ENCODE data around the gene COX14.

Gene COX14

GRCh38 chr12:50085615-50086072 lies 26.4 kb upstream of the COX14 start:
- peak overlapping the region; percentile 72; the same call in 1 of the 2 replicates for H3K27ac ChIP-seq (ENCODE audit: low read depth, low read length)
- no peaks in the 10 kb centered on the region for H3K9me3 ChIP-seq (ENCODE audit: control insufficient read depth, insufficient read depth, low read depth, low read length)
- H3K36me3 ChIP-seq (ENCODE audit: control insufficient read depth, insufficient read depth, low read length), result peaks cover 43% of the 10 kb centered on the region
- peak overlapping the region; percentile 41 for H3K9ac ChIP-seq (ENCODE audit: low read length)
- peak overlapping the region; percentile 70 for H3K4me3 ChIP-seq (ENCODE audit: low read depth, low read length)
- H3K4me1 ChIP-seq (ENCODE audit: control insufficient read depth, insufficient read depth, low read length), result peaks cover 7% of the 10 kb centered on the region; the same call in 1 of the 2 replicates
- H3K27me3 ChIP-seq (ENCODE audit: control insufficient read depth, insufficient read depth, low read length), result peaks cover 20% of the 10 kb centered on the region

GRCh38 chr12:50086148-50086547 lies 25.9 kb upstream of the COX14 start:
- no peaks in the 10 kb centered on the region for H3K9me3 ChIP-seq (ENCODE audit: control insufficient read depth, insufficient read depth, low read depth, low read length)
- peaks cover 47% of the 10 kb centered on the region for H3K36me3 ChIP-seq (ENCODE audit: control insufficient read depth, insufficient read depth, low read length)
- H3K4me3 ChIP-seq (ENCODE audit: low read depth, low read length), result peak overlapping the region; percentile 70
- H3K9ac ChIP-seq (ENCODE audit: low read length), result peak overlapping the region; percentile 41
- peaks cover 15% of the 10 kb centered on the region; the same call in 1 of the 2 replicates for H3K27me3 ChIP-seq (ENCODE audit: control insufficient read depth, insufficient read depth, low read length)
- peaks cover 4% of the 10 kb centered on the region; the same call in 1 of the 2 replicates for H3K4me1 ChIP-seq (ENCODE audit: control insufficient read depth, insufficient read depth, low read length)
- no peak overlapping the region for H3K27ac ChIP-seq (ENCODE audit: low read depth, low read length)

GRCh38 chr12:50087151-50087550 lies 24.9 kb upstream of the COX14 start:
- Histone ChIP-seq H3K4me1 (ENCODE audit: control insufficient read depth, insufficient read depth, low read length) (peaks cover 4% of the 10 kb centered on the region; the same call in 1 of the 2 replicates), H3K9ac (ENCODE audit: low read length) (no peak overlapping the region), H3K4me3 (ENCODE audit: low read depth, low read length) (no peak overlapping the region), H3K27me3 (ENCODE audit: control insufficient read depth, insufficient read depth, low read length) (peaks cover 6% of the 10 kb centered on the region; the same call in 1 of the 2 replicates), H3K36me3 (ENCODE audit: control insufficient read depth, insufficient read depth, low read length) (peaks cover 57% of the 10 kb centered on the region), H3K9me3 (ENCODE audit: control insufficient read depth, insufficient read depth, low read depth, low read length) (no peaks in the 10 kb centered on the region), H3K27ac (ENCODE audit: low read depth, low read length) (no peak overlapping the region)

- H3K27ac ChIP-seq (ENCODE audit: low read depth, low read length), result no peak overlapping the region
- peaks cover 4% of the 10 kb centered on the region; the same call in 1 of the 2 replicates for H3K4me1 ChIP-seq (ENCODE audit: control insufficient read depth, insufficient read depth, low read length)
- H3K27me3 ChIP-seq (ENCODE audit: control insufficient read depth, insufficient read depth, low read length), result no peaks in the 10 kb centered on the region
- H3K4me3 ChIP-seq (ENCODE audit: low read depth, low read length), result no peak overlapping the region
- peaks cover 64% of the 10 kb centered on the region for H3K36me3 ChIP-seq (ENCODE audit: control insufficient read depth, insufficient read depth, low read length)
- H3K9ac ChIP-seq (ENCODE audit: low read length), result no peak overlapping the region
- H3K9me3 ChIP-seq (ENCODE audit: control insufficient read depth, insufficient read depth, low read depth, low read length), result no peaks in the 10 kb centered on the region
Observed at GRCh38 chr12:50087995-50088394, 24.0 kb upstream of the COX14 start.

- Histone ChIP-seq H3K36me3 (ENCODE audit: control insufficient read depth, insufficient read depth, low read length) (peaks cover 72% of the 10 kb centered on the region), H3K27ac (ENCODE audit: low read depth, low read length) (no peak overlapping the region), H3K4me1 (ENCODE audit: control insufficient read depth, insufficient read depth, low read length) (peaks cover 4% of the 10 kb centered on the region; the same call in 1 of the 2 replicates), H3K9me3 (ENCODE audit: control insufficient read depth, insufficient read depth, low read depth, low read length) (no peaks in the 10 kb centered on the region), H3K27me3 (ENCODE audit: control insufficient read depth, insufficient read depth, low read length) (no peaks in the 10 kb centered on the region), H3K9ac (ENCODE audit: low read length) (no peak overlapping the region), H3K4me3 (ENCODE audit: low read depth, low read length) (no peak overlapping the region)
Observed at GRCh38 chr12:50088577-50089335, 23.3 kb upstream of the COX14 start.

- Histone ChIP-seq H3K4me3 (ENCODE audit: low read depth, low read length) (no peak overlapping the region), H3K27me3 (ENCODE audit: control insufficient read depth, insufficient read depth, low read length) (no peaks in the 10 kb centered on the region), H3K4me1 (ENCODE audit: control insufficient read depth, insufficient read depth, low read length) (peaks cover 4% of the 10 kb centered on the region; the same call in 1 of the 2 replicates), H3K36me3 (ENCODE audit: control insufficient read depth, insufficient read depth, low read length) (peaks cover 81% of the 10 kb centered on the region), H3K9me3 (ENCODE audit: control insufficient read depth, insufficient read depth, low read depth, low read length) (no peaks in the 10 kb centered on the region), H3K9ac (ENCODE audit: low read length) (no peak overlapping the region), H3K27ac (ENCODE audit: low read depth, low read length) (no peak overlapping the region)
Observed at GRCh38 chr12:50089730-50090129, 22.3 kb upstream of the COX14 start.

- no peak overlapping the region for H3K9ac ChIP-seq (ENCODE audit: low read length)
- no peak overlapping the region for H3K27ac ChIP-seq (ENCODE audit: low read depth, low read length)
- H3K9me3 ChIP-seq (ENCODE audit: control insufficient read depth, insufficient read depth, low read depth, low read length), result no peaks in the 10 kb centered on the region
- H3K27me3 ChIP-seq (ENCODE audit: control insufficient read depth, insufficient read depth, low read length), result no peaks in the 10 kb centered on the region
- H3K4me3 ChIP-seq (ENCODE audit: low read depth, low read length), result no peak overlapping the region
- peaks cover 4% of the 10 kb centered on the region; the same call in 1 of the 2 replicates for H3K4me1 ChIP-seq (ENCODE audit: control insufficient read depth, insufficient read depth, low read length)
- peaks cover 86% of the 10 kb centered on the region for H3K36me3 ChIP-seq (ENCODE audit: control insufficient read depth, insufficient read depth, low read length)
Observed at GRCh38 chr12:50090391-50090790, 21.6 kb upstream of the COX14 start.

GRCh38 chr12:50097952-50098351 lies 14.1 kb upstream of the COX14 start:
- H3K9me3 ChIP-seq (ENCODE audit: control insufficient read depth, insufficient read depth, low read depth, low read length), result no peaks in the 10 kb centered on the region
- H3K4me1 ChIP-seq (ENCODE audit: control insufficient read depth, insufficient read depth, low read length), result peaks cover 3% of the 10 kb centered on the region; the same call in 1 of the 2 replicates
- H3K4me3 ChIP-seq (ENCODE audit: low read depth, low read length), result no peak overlapping the region
- H3K27me3 ChIP-seq (ENCODE audit: control insufficient read depth, insufficient read depth, low read length), result no peaks in the 10 kb centered on the region
- H3K27ac ChIP-seq (ENCODE audit: low read depth, low read length), result no peak overlapping the region
- H3K36me3 ChIP-seq (ENCODE audit: control insufficient read depth, insufficient read depth, low read length), result peaks cover 85% of the 10 kb centered on the region
- no peak overlapping the region for H3K9ac ChIP-seq (ENCODE audit: low read length)

GRCh38 chr12:50099302-50100008 lies 12.6 kb upstream of the COX14 start:
- peaks cover 70% of the 10 kb centered on the region for H3K36me3 ChIP-seq (ENCODE audit: control insufficient read depth, insufficient read depth, low read length)
- no peak overlapping the region for H3K9ac ChIP-seq (ENCODE audit: low read length)
- no peaks in the 10 kb centered on the region for H3K27me3 ChIP-seq (ENCODE audit: control insufficient read depth, insufficient read depth, low read length)
- no peak overlapping the region for H3K27ac ChIP-seq (ENCODE audit: low read depth, low read length)
- peaks cover 3% of the 10 kb centered on the region; the same call in 1 of the 2 replicates for H3K4me1 ChIP-seq (ENCODE audit: control insufficient read depth, insufficient read depth, low read length)
- no peak overlapping the region for H3K4me3 ChIP-seq (ENCODE audit: low read depth, low read length)
- H3K9me3 ChIP-seq (ENCODE audit: control insufficient read depth, insufficient read depth, low read depth, low read length), result no peaks in the 10 kb centered on the region

- Histone ChIP-seq H3K36me3 (ENCODE audit: control insufficient read depth, insufficient read depth, low read length) (peaks cover 61% of the 10 kb centered on the region), H3K27ac (ENCODE audit: low read depth, low read length) (no peak overlapping the region), H3K9ac (ENCODE audit: low read length) (no peak overlapping the region), H3K9me3 (ENCODE audit: control insufficient read depth, insufficient read depth, low read depth, low read length) (no peaks in the 10 kb centered on the region), H3K4me1 (ENCODE audit: control insufficient read depth, insufficient read depth, low read length) (peaks cover 3% of the 10 kb centered on the region; the same call in 1 of the 2 replicates), H3K4me3 (ENCODE audit: low read depth, low read length) (no peak overlapping the region), H3K27me3 (ENCODE audit: control insufficient read depth, insufficient read depth, low read length) (no peaks in the 10 kb centered on the region)
Observed at GRCh38 chr12:50100561-50100960, 11.5 kb upstream of the COX14 start.

- Histone ChIP-seq H3K4me1 (ENCODE audit: control insufficient read depth, insufficient read depth, low read length) (peaks cover 3% of the 10 kb centered on the region; the same call in 1 of the 2 replicates), H3K36me3 (ENCODE audit: control insufficient read depth, insufficient read depth, low read length) (peaks cover 50% of the 10 kb centered on the region), H3K27ac (ENCODE audit: low read depth, low read length) (no peak overlapping the region), H3K4me3 (ENCODE audit: low read depth, low read length) (no peak overlapping the region), H3K27me3 (ENCODE audit: control insufficient read depth, insufficient read depth, low read length) (no peaks in the 10 kb centered on the region), H3K9me3 (ENCODE audit: control insufficient read depth, insufficient read depth, low read depth, low read length) (no peaks in the 10 kb centered on the region), H3K9ac (ENCODE audit: low read length) (no peak overlapping the region)
Observed at GRCh38 chr12:50101663-50102062, 10.4 kb upstream of the COX14 start.

Measured in HUES6 (cell line).